NCI-H69 (cell line): Measurements from ENCODE around the gene FITM1.

Source experiments
- DNase-seq: peaks from one replicate; lab custom pipeline; 2025; lab: John Stamatoyannopoulos, UW

Gene FITM1

DNA sequence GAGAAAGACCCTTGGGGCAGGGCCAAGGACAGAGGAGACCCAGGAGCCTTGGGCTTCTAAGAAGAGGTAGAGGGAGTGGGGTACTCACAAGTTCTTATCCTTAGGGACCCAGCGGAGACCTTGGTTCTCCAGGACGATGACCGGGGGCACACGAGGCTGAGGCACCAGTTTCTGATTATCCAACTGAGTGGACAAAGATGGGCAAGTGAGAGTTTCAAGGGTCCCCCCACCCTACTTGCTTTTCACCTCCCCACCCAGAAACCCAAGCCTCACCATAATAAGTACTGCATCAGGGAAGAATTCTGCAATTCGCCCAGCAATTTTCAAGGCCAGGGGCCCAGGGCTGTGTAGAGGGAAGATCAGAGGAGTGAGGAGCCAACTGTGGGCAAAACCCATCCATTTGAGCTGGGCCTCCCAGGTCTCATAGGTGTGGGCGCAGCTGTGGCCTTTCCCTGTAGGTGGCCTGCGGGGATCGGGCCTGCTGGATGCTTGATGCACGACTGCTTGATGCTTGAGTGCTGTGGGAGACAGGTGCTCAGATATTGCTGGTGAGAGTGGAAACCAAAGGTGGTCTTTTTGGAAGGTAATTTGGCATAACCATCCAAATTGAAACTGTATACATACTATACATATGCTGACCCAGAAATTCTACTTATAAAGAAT, 8.9 kb downstream of the FITM1 start:
- DNase-seq: peak; percentile 21

DNA sequence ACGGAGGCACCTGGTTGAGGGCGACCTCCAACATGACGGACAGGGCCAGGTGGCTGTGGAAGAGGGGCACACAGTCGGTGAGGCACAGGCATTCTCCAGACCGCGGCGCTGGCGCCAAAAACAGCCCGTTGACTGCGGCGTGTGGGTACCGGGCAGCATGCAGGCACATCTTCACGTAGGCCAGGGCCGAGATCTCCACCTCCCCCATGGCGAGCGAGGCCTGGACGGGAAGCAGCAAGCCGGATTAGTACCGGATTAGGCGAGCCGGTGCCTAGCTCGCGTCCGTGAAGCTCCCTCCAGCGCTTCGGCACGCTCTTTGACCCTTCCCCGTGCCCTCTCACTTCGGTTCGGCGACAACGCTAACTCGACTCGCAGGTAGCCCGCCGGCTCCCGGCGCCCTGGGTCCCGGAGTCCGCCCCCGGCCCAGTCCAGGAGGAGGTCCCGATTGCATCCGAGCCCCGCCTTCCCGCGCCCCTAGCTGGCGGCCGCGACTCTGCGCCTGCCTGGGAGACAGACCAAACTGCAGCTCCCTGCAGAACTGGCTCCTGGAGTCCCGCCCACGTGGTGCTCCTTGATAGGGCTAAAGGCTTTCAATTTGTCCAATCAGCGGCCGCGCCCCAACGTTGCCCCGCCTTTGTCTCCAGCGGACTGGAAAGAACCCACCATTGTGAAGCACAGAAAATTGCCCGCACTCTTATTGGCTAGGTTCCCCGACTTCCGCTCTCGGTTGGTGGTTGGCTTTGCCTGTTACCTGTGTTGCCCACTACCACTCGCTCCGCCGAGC, 10.8 kb downstream of the FITM1 start, which contains the start of gene EMC9:
Gene EMC9, minus strand, starts transcription at position 495 of the 784 bp plus-strand sequence. Its CDS starts 287 bp downstream, at position 208.
- DNase-seq: peak; percentile 100

DNA sequence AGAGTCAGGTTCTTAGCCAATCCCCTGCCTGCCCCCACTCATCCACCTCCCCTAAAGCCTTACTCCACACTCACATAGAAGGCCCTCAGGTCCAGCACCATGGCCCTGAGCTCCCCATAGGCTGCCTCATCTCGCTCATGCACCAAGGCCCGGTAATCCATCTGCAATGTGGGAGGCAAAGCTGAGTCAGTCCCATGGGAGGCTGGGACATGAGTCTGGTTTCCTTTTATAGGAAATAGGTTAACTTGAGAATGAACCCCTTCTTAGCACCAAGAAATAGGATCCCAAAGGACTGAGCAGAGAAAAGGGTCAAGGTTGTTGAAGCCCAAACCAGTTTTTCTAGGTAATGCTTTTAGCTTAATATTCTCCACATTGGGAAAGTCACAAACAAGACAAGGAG, 13.1 kb downstream of the FITM1 start:
- no peak for DNase-seq

DNA sequence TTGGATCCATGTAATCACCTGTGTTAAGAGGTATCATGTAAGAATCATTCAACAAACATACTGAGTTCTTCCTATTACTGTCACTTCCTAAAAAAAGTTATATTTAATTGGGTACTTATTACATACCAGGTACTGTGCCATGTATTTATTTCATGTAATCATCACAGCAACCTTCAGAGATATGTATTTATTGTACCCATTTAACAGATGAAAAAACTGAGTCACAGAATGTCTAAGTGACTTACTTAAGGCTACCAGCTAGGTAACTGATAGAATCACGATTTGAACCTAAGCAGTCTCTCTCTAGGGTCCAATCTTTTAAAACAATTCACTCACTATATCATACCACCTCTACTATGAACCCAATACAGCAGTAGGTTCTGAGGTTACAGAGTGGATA, 14.0 kb downstream of the FITM1 start:
- no peak for DNase-seq

DNA sequence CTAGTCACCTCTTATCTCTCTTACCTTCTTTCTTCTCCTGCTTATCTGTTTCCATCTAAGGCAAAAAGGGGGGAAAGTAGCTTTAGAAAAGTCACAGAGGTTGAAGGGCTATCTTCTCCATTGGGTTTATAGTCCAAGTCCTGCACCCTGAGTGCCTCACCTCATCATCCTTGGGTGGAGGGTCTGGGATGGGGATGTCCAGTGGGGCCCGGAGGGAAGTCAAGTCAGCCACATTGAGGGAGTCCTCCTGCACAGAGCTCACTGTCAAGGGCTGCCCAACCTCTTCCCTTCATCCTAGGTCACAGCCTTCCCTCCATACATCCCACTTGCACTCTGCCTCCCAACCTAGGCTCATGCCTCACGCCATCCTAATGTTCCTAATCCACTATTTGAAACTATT, 14.8 kb downstream of the FITM1 start:
- no peak for DNase-seq

DNA sequence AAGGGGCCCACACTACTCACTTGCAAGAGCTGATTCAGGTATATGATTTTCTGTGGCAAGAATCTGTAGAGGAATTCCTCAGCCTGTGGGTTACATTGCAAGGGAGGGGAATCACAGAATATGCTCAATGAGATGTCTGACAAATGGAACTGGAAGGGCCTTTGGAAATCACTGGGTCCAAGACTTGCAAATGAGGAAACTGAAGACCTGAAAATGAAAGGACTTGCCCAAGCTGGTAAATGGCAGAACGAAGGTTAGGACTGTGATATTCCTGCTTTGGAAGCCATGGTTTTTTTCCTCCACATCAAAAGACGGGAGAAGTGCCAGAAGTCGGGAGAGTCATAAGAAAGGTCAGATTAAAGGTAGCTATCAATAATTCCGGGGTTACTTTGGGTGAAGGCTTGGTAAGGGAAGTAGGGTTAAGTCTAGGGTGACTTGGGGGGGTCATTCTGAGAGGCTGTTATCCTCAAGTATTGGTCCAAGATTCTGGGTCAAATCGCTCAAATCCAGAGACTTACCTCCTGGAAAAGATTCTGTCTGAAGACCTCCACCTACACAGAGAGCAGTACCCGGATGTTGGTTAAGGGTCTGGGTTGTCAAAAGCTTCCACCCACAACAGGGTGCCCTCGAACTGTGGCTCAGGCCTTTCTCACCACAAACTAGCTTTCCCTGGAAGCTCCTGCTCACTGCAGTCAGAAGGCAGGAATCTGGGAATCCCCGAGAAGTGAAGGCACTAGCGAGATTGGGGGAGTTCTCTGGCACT, 15.4 kb downstream of the FITM1 start:
- peak; percentile 73 for DNase-seq

DNA sequence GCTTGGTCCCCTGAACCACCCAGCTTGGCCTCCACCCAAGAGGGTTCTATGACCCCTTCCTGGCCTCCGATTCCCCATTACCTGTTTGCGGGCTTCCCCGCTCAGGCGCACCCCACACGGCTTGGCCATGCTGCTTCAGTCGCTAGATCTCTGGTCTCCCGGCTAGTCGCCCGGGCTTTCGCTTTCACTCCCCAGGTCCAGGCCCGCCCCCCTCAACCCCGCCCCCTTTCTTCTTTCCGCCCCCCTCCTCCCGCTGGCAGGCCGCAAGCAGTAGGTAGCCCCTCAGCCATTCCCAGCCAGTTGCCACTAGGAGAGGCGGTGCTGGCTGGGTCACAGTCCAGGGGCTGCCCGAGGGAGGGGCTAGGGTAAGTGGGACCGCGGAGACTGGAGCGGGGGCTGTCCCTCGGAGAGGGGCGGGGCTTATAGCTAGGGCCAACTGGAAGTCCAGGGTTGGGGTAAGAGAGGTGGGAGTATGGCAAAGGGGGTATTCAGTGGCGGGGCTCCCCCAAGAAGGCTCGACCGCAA, 16.1 kb downstream of the FITM1 start, which contains the start of gene PSME2:
Gene PSME2, minus strand, starts transcription at position 158 of the 525 bp plus-strand sequence. Its CDS starts 29 bp downstream, at position 129.
- peak; percentile 99 for DNase-seq

DNA sequence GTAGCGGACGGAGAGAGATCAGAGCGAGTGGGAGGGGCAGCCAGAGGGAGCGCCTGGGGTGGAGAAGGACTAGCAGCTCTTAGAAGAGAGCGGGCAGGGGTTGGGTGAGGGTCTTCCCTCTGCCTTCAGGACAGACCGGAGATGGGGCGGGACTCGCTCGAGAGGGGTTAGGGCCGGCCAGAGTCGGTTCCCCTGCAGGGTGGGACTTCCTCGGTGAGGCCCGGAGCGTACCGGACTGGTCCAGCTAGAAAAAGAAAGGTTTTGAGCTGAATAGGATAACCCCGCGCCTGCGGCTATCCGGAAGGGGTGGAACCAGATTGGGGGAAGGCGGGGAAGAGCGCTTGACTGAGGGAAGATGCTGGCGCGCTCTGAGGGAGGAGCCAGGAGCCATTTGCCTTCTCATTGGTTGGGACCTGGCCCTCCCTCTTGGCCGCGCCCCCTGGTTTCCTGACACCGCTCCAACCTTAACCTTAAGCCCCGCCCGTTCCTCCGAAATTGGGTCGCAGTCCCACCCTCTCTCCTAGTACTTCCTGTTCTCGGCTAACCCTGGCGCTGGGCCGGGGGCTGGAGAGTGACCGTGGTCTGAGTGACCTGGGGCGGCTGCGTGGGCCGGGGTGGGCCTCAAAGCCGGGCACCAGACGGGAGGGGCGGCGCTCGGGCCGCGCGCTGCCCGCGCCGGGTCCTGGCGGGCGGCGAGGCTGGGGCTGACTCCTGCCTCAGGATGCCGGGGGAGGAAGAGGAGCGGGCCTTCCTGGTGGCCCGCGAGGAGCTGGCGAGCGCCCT, 16.7 kb downstream of the FITM1 start, which contains the start of gene RNF31:
Gene RNF31, plus strand, starts transcription at position 521 of the 783 bp plus-strand sequence. Its CDS starts 201 bp downstream, at position 722.
- DNase-seq: peak; percentile 99

DNA sequence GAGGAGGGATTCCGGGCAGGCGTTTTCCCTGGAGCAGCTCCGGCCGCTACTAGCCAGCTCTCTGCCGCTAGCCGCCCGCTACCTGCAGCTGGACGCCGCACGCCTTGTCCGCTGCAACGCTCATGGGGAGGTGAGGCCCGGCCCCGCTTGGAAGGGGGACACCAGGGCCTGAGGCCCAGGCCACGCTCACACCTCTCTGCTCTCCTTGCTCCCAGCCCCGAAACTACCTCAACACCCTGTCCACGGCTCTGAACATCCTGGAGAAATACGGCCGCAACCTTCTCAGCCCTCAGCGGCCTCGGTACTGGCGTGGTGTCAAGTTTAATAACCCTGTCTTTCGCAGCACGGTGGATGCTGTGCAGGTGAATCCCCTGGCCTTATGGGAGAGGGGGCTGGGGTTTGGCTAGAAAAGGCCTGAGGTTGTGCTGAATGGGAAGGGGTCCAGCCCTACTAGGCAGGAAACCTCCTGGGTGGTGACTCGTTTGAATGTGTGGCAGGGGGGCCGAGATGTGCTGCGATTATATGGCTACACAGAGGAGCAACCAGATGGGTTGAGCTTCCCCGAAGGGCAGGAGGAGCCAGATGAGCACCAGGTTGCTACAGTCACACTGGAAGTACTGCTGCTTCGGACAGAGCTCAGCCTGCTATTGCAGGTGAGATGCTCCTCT, 17.4 kb downstream of the FITM1 start:
- peak; percentile 40 for DNase-seq

DNA sequence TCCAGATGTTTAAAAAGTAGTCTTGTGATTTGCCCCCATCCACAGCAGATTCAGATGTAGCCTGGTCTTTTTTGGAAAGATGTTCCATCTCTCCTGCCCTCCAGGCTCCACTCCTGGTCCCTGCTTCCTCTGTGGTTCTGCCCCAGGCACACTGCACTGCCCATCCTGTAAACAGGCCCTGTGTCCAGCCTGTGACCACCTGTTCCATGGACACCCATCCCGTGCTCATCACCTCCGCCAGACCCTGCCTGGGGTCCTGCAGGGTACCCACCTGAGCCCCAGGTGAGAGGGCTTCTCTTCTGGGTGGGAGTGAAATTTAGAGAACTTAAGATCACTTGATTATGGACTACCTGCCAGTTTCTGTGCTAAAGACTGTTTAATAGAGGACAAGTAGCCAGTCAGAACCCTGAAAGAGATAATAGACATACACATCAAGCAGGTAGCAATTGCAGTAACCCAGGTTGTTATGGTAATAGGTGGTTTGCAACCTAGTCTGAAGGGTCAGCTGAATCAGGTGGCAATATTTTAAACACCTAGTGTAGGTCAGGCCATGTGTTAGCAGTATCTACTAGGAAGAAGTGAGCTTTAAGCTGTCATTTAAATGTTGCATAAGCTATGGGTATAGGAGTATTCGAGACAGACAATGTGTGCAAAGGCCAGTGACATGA, 19.0 kb downstream of the FITM1 start:
- DNase-seq: no peak

DNA sequence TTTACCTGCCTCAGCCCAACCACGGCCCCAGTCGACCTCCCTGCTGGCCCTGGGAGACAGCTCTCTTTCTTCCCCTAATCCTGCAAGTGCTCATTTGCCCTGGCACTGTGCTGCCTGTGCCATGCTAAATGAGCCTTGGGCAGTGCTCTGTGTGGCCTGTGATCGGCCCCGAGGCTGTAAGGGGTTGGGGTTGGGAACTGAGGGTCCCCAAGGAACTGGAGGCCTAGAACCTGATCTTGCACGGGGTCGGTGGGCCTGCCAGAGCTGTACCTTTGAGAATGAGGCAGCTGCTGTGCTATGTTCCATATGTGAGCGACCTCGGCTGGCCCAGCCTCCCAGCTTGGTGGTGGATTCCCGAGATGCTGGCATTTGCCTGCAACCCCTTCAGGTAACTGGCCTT, 19.6 kb downstream of the FITM1 start:
- DNase-seq: no peak

DNA sequence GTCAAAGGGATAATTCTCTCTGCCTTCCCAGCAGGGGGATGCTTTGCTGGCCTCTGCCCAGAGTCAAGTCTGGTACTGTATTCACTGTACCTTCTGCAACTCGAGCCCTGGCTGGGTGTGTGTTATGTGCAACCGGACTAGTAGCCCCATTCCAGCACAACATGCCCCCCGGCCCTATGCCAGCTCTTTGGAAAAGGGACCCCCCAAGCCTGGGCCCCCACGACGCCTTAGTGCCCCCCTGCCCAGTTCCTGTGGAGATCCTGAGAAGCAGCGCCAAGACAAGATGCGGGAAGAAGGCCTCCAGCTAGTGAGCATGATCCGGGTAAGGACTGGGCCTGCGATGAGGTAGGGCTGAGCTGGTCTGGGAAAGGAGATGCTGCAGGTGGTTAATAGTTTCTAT, 20.1 kb downstream of the FITM1 start:
- DNase-seq: no peak

DNA sequence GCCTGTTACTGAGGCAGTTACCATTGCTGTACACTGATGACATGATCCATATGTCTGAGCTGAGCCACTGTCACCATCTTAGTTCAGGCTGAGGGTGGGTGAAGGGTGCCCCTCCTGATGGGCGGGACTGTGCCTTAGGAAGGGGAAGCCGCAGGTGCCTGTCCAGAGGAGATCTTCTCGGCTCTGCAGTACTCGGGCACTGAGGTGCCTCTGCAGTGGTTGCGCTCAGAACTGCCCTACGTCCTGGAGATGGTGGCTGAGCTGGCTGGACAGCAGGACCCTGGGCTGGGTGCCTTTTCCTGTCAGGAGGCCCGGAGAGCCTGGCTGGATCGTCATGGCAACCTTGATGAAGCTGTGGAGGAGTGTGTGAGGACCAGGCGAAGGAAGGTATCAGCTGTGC, 20.5 kb downstream of the FITM1 start:
- no peak for DNase-seq

DNA sequence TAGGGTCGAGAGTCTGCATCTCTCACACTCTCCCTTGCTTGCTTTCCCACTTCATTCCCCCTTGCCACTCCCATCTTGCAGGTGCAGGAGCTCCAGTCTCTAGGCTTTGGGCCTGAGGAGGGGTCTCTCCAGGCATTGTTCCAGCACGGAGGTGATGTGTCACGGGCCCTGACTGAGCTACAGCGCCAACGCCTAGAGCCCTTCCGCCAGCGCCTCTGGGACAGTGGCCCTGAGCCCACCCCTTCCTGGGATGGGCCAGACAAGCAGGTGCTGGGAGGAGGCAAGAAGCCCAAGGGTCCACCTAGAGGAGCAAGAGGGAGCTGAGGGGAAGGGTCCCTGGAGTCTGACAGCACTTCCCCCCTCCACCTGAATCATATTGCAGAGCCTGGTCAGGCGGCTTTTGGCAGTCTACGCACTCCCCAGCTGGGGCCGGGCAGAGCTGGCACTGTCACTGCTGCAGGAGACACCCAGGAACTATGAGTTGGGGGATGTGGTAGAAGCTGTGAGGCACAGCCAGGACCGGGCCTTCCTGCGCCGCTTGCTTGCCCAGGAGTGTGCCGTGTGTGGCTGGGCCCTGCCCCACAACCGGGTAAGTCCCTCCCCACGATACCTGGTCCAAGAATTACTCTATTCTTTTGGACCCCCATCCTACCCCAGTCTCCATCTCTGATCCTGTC, 21.1 kb downstream of the FITM1 start:
- DNase-seq: no peak

DNA sequence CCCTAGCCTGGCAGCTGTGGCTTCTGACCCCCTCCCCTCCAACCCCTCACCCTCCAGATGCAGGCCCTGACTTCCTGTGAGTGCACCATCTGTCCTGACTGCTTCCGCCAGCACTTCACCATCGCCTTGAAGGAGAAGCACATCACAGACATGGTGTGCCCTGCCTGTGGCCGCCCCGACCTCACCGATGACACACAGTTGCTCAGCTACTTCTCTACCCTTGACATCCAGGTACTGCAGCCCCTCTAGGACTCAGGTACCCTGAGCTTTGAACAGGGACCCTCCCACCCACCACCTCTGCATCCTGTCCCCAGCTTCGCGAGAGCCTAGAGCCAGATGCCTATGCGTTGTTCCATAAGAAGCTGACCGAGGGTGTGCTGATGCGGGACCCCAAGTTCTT, 24.6 kb downstream of the FITM1 start:
- DNase-seq: no peak

DNA sequence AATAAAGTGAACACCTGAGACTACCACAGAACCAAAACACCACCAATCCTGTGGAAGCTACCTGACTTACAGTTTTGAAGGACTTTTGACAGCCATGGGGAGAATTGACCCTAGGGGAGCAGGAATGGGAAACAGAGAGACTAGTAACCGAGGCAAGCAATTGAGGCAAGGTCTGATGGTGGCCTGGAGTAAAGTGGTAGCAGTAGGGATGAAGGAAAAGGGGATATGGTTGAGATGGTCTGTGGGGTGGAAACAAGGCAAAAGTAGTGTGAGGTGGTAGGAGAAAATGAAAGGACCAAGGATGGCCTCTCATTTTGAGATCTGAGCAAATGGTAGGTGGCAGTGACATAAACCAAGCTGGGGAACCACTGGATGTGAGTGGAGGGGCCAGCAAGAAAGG, 26.4 kb downstream of the FITM1 start:
- no peak for DNase-seq

DNA sequence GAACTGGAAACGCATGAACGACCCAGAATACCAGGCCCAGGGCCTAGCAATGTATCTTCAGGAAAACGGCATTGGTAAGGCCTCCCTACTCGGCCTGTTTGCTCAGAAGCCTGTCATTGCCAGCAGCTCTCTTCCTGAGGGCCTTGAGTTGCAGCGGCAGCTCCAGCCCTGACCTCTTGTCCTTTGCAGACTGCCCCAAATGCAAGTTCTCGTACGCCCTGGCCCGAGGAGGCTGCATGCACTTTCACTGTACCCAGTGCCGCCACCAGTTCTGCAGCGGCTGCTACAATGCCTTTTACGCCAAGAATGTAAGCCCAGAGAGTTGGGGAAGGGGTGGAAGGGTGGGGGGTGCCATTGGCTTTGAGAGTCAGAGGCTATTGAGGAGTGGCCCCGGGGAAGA, 26.9 kb downstream of the FITM1 start:
- DNase-seq: no peak

DNA sequence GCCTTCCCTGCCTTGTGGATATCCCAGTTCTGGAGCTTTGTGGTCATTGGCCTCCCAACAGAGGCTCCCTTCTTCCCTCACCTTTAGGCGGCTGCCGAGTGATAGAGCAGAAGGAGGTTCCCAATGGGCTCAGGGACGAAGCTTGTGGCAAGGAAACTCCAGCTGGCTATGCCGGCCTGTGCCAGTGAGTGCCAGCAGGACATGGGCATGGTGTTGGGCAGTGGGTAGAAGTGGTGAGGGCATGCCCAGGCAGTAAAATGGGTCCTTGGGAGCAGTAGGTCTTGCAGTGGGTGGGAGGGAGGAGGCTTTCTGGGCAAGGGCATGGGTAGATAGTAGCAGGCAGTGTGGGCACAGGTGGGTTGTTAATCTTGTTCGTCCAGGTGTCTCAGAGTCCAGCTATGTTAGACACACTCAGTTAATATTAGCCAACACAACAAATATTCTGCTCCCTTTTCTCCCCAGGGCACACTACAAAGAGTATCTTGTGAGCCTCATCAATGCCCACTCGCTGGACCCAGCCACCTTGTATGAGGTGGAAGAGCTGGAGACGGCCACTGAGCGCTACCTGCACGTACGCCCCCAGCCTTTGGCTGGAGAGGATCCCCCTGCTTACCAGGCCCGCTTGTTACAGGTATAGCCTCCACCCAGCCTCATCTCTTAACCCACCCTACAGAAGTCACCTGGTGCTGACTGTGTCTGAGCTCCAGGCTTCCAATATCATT, 29.5 kb downstream of the FITM1 start:
- DNase-seq: no peak

DNA sequence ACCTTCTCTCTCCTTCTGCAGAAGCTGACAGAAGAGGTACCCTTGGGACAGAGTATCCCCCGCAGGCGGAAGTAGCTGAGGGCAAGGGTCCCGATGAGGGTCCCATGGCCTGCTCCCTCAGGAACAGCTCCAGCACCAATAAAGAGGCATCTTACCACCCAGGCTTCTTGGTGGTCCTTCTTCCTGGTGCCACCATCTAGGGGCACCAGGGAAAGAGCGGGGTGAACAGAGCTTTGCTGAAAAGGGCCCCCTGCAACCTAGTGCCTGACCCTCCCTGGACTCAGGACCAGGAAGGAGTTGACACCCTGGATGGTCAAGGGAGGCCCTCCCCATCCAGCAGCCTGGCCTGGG, 30.0 kb downstream of the FITM1 start:
- DNase-seq: no peak
